A673 (cell line): ENCODE data around the gene EPS15. TPM values are rescaled to one million over a fixed set of nuclear protein-coding genes. Genes with fewer than 3 reads are reported as not detected.

Source experiments
- BruUV-seq: library from RNA; stranded (reverse); fragments of 400-500 nt; replicated peaks from 2 replicates; lab custom pipeline; 2021; lab: Mats Ljungman, UMichigan
- CTCF ChIA-PET: fragments of 300-600 bp; sonication (Branson Sonifier 250); formaldehyde crosslinking; loops from one replicate; lab custom pipeline; 2022; ENCODE audit warnings: antibody characterized with exemption; lab: Charles Lee
- POLR2A ChIA-PET: fragments of 300-600 bp; sonication (Branson Sonifier 250); formaldehyde crosslinking; loops from one replicate; lab custom pipeline; 2022; ENCODE audit warnings: antibody characterized with exemption; ENCODE audit not compliant: low non-redundant PET; lab: Charles Lee
- DNase-seq: peaks from one replicate; pipeline ENCODE4 v3.0.0-alpha.2; 2015; ENCODE audit warnings: low spot score
- H3K27ac ChIP-seq: fragments of 200-600 bp; sonication (generic); 2 replicates; pipeline ENCODE4 v1.5.1; 2016; ENCODE audit warnings: mixed run types, low read depth, mild to moderate bottlenecking, mixed read lengths, antibody characterized with exemption, low read length; ENCODE audit not compliant: poor library complexity, severe bottlenecking
- H3K27me3 ChIP-seq: fragments of 200-600 bp; sonication (generic); replicated peaks from 2 replicates; pipeline ENCODE4 v1.6.1; 2017; ENCODE audit warnings: mixed run types, low read depth, mild to moderate bottlenecking, mixed read lengths, antibody characterized with exemption, low read length; ENCODE audit not compliant: insufficient read depth, poor library complexity
- H3K36me3 ChIP-seq: fragments of 200-600 bp; sonication (generic); 2 replicates; pipeline ENCODE4 v1.6.1; 2016; ENCODE audit warnings: mixed run types, mild to moderate bottlenecking, mixed read lengths, antibody characterized with exemption, low read length; ENCODE audit not compliant: insufficient read depth, poor library complexity, severe bottlenecking
- H3K4me1 ChIP-seq: fragments of 200-600 bp; sonication (generic); 2 replicates; pipeline ENCODE4 v1.6.1; 2017; ENCODE audit warnings: mixed run types, mild to moderate bottlenecking, mixed read lengths, antibody characterized with exemption, low read length; ENCODE audit not compliant: insufficient read depth, poor library complexity, severe bottlenecking
- H3K4me3 ChIP-seq: fragments of 200-600 bp; sonication (generic); 2 replicates; pipeline ENCODE4 v1.5.1; 2016; ENCODE audit warnings: low read depth, mixed run types, mild to moderate bottlenecking, mixed read lengths, low read length; ENCODE audit not compliant: poor library complexity, severe bottlenecking
- H3K9me3 ChIP-seq: fragments of 200-600 bp; sonication (generic); 2 replicates; pipeline ENCODE4 v1.6.1; 2016; ENCODE audit warnings: mixed run types, low read depth, mild to moderate bottlenecking, mixed read lengths, antibody characterized with exemption, low read length; ENCODE audit not compliant: poor library complexity, severe bottlenecking
- EZH2 ChIP-seq: fragments of 200-600 bp; sonication (generic); IDR thresholded peaks from 2 replicates; pipeline ENCODE4 v1.6.1; 2017; ENCODE audit warnings: borderline replicate concordance, low read depth, mild to moderate bottlenecking, mixed read lengths, antibody characterized with exemption, low read length; ENCODE audit not compliant: poor library complexity, severe bottlenecking
- intact Hi-C: fragments of 100-400 bp; cut with micrococcal nuclease; formaldehyde crosslinking; loops from one replicate; pipeline ENCODE4 v1.10.0; 2022; ENCODE audit not compliant: unreplicated experiment
- total RNA-seq: library from RNA; stranded (reverse); gene quantifications from 2 replicates; pipeline ENCODE4 v1.2.3, GENCODE V29; 2021
- TF ChIP-seq, protein P1 (sequence below): fragments of 300-800, 200-600 bp; sonication (generic); conservative IDR thresholded peaks from 2 replicates; pipeline ENCODE4 v1.5.1; 2017; ENCODE audit warnings: low read depth, mild to moderate bottlenecking, antibody characterized with exemption, low read length, moderate library complexity, mixed read lengths

The EPS15 gene
- total RNA-seq, 1 experiment from 2014 or later, result 50.6 TPM

- no peak for DNase-seq
- Histone ChIP-seq H3K27me3 (no peaks in the 10 kb centered on the region), H3K4me1 (no peaks in the 10 kb centered on the region), H3K4me3 (no peak overlapping the region), H3K27ac (no peak overlapping the region), H3K36me3 (no peaks in the 10 kb centered on the region), H3K9me3 (no peaks in the 10 kb centered on the region)
- BruUV-seq, result no TSS peak
- TF ChIP-seq, protein P1, sequence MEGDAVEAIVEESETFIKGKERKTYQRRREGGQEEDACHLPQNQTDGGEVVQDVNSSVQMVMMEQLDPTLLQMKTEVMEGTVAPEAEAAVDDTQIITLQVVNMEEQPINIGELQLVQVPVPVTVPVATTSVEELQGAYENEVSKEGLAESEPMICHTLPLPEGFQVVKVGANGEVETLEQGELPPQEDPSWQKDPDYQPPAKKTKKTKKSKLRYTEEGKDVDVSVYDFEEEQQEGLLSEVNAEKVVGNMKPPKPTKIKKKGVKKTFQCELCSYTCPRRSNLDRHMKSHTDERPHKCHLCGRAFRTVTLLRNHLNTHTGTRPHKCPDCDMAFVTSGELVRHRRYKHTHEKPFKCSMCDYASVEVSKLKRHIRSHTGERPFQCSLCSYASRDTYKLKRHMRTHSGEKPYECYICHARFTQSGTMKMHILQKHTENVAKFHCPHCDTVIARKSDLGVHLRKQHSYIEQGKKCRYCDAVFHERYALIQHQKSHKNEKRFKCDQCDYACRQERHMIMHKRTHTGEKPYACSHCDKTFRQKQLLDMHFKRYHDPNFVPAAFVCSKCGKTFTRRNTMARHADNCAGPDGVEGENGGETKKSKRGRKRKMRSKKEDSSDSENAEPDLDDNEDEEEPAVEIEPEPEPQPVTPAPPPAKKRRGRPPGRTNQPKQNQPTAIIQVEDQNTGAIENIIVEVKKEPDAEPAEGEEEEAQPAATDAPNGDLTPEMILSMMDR, result no peak
- TF ChIP-seq EZH2, result no peak
- CTCF ChIA-PET, result no interaction called here
- intact Hi-C loops, result no loop called here
- POLR2A ChIA-PET, result no interaction called here
Observed at GRCh38 chr1:51526248-51526647, 7.2 kb upstream of the EPS15 start.

DNA sequence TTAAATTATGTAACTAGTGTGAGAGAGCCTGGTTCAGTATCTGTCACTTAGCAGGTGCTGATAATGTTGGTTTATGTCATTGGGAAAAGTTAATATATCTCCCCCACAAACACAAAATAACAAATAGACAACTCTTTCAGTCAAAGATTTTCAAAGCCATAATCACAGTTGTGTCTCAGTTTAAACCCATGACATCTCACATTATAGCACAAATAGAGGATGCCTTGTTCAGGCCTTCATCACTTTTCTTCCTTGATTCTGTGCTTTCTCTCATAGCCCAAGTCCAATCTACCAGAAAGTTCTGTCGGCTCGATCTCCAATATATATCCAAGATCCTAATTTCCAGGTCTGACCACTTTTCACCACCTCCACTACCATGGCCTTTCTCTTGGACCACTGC lies 6.2 kb upstream of the EPS15 start:
- no peak overlapping the region for H3K27ac ChIP-seq
- no TSS peak for BruUV-seq
- no peaks in the 10 kb centered on the region for H3K4me1 ChIP-seq
- H3K9me3 ChIP-seq, result no peaks in the 10 kb centered on the region
- H3K4me3 ChIP-seq, result no peak overlapping the region
- H3K36me3 ChIP-seq, result no peaks in the 10 kb centered on the region
- no peak for TF ChIP-seq EZH2
- TF ChIP-seq, protein P1, result no peak
- ChIA-PET CTCF (no interaction called here), POLR2A (no interaction called here)
- intact Hi-C loops, result no loop called here
- H3K27me3 ChIP-seq, result no peaks in the 10 kb centered on the region
- no peak for DNase-seq

- ChIA-PET POLR2A (no interaction called here), CTCF (no interaction called here)
- TF ChIP-seq, protein P1, result no peak
- TF ChIP-seq EZH2, result no peak
- H3K27ac ChIP-seq, result no peak overlapping the region
- no peak for DNase-seq
- no peaks in the 10 kb centered on the region for H3K36me3 ChIP-seq
- no peak overlapping the region for H3K4me3 ChIP-seq
- H3K4me1 ChIP-seq, result no peaks in the 10 kb centered on the region
- intact Hi-C loops, result no loop called here
- no TSS peak for BruUV-seq
- H3K27me3 ChIP-seq, result no peaks in the 10 kb centered on the region
- no peaks in the 10 kb centered on the region for H3K9me3 ChIP-seq
Observed at GRCh38 chr1:51524817-51525216, 5.8 kb upstream of the EPS15 start.
